ENCODE measurements around the gene GXYLT2.

- no peak for TF ChIP-seq CTCF (IDR thresholded peaks at IDR 0.05; ENCODE audit: low read depth, low read length)
- no peak for TF ChIP-seq EZH2phosphoT487 (IDR thresholded peaks at IDR 0.05; ENCODE audit: low read depth)
These were observed 39.8 kb upstream of the GXYLT2 start, which contains the start of gene SHQ1 for GRCh38 chr3:72847751-72848702.

Data from OCI-LY3 (cell line).